Measurements from ENCODE around the gene OR5J2.
"Not testable (repeated sequence)": the region's sequence is repeated elsewhere in the genome, so short reads cannot be mapped to it uniquely, and the experiment has no call there.

OR5J2 gene

DNA sequence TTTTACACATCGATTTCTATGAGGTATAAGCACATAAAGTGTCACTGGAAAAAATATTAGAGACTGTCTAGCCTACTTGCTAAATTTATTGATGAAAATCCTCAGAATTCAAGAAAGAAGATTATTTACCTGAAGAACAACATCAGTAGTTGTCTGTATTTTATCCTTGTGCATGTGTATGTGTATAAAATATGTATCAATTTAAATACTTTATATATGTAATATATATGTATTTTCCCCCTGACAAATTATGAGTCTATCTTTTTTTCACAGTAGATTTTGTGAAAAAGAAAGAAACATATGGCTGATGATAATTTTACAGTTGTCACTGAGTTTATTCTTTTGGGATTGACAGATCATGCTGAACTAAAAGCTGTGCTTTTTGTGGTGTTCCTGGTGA is at the start of gene OR5J2:
Gene OR5J2 (plus strand): TSS at position 301 of the 400 bp plus-strand sequence. CDS start 0 bp downstream, at position 301.
- DNase-seq, result no peak

DNA sequence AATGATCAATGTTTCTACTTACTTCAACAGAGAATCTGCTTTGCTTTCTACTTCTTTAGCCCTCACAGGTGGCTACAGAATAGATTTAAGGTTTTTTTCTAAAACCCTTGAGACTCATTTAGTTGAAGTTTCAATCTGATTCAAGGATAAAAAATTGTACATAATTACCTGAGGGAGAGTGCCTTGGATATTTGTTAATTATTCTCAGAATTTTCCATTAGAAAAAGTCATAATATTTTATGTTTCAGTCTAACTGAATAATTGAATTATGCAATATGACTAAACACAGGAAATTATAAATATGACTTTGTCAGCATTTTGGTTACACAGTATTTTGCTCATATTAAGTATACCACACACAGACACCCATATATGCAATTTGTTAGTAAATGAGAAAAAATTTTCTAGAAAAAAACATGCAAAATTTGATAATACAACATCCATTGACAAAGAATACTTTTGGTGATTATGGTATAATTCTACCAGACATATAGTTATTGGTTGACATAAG is 36.2 kb upstream of the OR5J2 start, which contains the start of gene OR8J3:
Gene OR8J3 (minus strand): TSS at position 51 of the 511 bp plus-strand sequence. CDS start 2,483 bp downstream, outside the sequence.
- DNase-seq, result no peak

DNA sequence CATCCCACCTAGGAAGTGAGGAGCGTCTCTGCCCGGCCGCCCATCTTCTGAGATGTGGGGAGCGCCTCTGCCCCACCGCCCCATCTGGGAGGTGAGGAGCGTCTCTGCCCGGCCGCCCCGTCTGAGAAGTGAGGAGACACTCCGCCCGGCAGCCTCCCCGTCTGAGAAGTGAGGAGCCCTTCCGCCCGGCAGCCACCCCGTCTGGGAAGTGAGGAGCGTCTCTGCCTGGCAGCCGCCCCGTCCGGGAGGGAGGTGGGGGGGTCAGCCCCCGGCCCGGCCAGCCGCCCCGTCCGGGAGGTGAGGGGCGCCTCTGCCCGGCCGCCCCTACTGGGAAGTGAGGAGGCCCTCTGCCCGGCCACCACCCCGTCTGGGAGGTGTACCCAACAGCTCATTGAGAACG is 32.7 kb upstream of the OR5J2 start:
- not testable (repeated sequence) for DNase-seq

DNA sequence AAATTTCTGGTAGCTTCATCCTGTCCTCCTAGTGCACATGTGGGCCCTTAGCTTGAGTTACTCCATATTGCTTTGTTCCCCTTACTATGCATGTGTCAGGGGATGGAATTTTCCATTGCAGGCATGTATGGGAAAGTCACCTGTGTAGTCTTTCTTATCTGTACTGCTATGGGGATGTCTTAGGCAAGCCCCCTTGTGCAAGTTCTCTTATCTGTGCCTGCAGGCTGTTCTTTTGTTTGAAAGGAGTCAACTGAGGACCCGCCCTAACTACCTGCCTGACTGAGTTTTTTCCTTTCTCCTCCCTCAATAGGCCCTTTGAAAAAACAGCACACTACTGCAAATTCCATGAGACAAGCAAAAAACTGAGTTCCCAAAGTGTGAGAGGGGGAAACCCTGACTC is 25.0 kb upstream of the OR5J2 start:
- no peak for DNase-seq

GRCh38 chr11:56152333-56152732 is 24.1 kb upstream of the OR5J2 start:
- no peak for DNase-seq

GRCh38 chr11:56160217-56160616 is 16.2 kb upstream of the OR5J2 start, which contains the start of gene OR8K5:
OR8K5 (minus strand) TSS chr11:56160317; CDS start chr11:56160317, 0 bp downstream.
- no peak for DNase-seq

GRCh38 chr11:56163804-56164203 is 12.6 kb upstream of the OR5J2 start:
- DNase-seq, result no peak

- no peak for DNase-seq
Measured at GRCh38 chr11:56172256-56172830, 4.1 kb upstream of the OR5J2 start.

DNA sequence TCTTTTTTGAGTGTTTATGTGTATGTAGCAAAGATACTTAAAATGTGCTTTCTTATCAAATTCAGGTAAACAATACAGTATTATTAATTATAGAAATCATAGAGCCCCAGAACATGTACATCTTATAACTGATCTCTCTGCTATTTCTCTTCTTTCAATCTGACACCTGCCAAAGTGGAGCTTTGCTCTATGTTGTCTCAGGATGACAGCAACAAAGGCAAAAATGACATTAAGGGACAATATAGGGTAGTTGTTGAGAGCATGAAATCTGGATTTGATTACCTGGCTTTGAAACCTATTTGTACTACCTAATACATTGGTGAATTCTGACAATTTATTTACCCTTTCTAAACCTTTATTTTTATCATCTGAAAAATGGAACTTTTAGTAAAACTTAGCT is 7.0 kb downstream of the OR5J2 start:
- no peak for DNase-seq

DNA sequence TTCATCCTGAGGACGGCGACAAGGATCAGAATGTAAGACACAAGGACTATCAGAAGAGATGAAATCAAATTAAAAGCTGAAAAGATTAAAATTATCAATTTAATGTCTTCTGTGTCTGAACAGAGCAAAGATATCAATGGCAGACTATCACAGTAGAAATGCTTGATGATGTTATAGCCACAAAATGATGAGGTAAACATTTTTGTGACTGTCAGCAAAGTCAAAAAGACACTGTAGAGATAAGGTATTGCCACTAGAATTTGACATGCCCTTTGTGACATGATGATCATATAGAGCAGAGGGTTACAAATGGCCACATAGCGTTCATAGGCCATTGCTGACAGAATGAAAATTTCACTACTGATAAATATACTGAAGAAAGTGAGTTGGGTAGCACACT is 12.2 kb downstream of the OR5J2 start:
- DNase-seq, result no peak

DNA sequence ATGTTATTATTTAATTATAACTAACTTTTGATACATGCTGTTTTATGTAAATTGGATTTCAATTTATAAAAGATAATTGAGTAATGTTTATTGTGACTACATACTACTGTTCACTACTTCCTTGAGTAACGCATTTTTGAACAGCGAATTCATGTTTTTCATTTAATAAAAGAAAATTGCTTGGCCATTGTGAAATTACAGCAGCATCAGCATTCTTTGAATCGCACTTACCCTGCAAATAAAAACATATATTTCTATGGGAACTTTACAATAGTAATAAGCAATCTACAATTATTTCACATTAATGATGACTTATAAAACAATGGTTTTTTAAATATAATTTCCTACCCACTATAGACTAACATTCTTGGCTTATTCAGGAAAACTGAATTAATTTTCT is 20.3 kb downstream of the OR5J2 start:
- DNase-seq, result no peak

DNA sequence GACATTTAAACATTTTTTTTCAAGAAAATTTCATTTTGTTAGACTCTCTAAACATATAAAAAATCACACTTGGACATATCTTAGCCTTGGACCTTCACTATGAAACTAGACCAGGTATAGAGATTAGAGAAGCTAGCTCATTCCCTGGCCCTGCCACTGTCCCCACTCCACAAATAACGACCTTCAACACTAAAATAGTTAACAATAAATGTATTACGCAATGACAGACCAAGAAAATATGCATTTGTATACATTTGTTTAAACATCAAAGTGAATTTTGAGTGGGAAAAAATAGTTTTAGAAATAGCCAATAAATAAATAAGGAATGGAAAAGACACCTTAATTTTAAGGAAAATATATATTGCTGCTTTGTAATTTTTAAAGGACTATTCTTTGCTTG is 20.9 kb downstream of the OR5J2 start:
- no peak for DNase-seq

DNA sequence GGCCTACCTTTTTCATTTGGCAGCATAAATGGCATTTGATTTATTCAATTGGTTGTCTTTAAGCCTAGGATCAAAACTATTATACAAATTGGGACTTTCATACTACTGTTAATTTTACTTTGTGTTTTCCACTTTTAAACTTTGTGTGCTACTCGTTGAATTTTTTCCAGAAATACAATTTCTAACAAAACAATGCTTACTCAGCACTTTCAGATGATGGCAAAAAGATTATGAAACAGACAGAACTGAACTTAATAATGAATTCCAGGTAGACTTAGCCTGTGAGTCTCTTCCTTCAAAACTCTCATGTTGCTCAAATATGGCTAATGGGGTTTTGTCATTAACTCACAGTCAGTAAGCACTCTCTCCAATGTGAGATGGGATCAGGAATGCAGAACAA is 31.4 kb downstream of the OR5J2 start:
- no peak for DNase-seq

DNA sequence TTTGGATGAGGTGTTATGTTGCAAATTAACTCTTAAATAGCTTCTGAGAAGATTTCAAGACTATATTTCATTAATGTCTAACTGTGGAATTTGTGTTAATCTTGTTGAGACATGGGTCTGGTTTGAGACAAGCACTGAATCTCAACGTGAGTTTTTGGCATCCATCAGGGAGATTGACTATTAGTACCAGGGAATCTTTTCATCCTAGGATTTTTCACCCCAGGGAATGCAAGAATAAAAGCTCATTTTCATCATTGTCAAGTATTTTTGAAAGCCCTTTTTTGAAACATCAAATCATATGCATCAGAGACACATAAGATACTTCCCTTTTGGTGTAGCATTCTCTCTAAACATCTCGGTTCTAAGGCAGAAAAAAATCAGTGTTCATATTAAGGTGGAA is 38.1 kb downstream of the OR5J2 start:
- no peak for DNase-seq

GRCh38 chr11:56219735-56220134 is 43.3 kb downstream of the OR5J2 start:
- DNase-seq, result not testable (repeated sequence)

Measured in CD4-positive, alpha-beta T cell treated with Interleukin-6 for 4 hours (primary cell).